Purkinje cell (primary cell): ENCODE data around the gene PRAMEF26. TPM values are rescaled to one million over a fixed set of nuclear protein-coding genes. Genes with fewer than 3 reads are reported as not detected.

Source experiments
- polyA plus RNA-seq: library from polyadenylated mRNA; unstranded; fragments of >200 nt; fragmentation: Nextera tagmentation; gene quantifications from 2 replicates; pipeline ENCODE4 v1.2.1, GENCODE V29; 2014

The PRAMEF26 gene
- polyA plus RNA-seq: not detected in 2 replicates

DNA sequence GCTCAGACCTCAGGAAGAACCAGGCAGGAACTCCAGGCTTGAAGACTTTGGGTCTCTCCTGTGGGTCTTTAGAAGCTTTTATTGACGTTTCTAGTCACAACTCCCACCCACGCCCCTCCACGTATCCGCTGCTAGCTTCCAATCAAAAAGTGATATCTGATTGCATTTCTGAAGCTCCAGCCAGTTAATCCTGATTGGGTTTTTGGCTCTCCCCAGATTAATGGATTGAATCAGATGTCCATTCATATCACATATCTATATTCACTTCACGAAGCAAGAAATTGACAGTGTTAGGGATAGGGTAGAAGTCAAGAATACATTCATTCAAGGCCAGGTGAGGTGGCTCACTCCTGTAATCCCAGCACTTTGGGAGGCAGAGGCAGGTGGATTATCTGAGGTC is at the start of gene PRAMEF26:
PRAMEF26 (minus strand) TSS at position 101 of the 400 bp plus-strand sequence. CDS start 2,914 bp downstream, outside the sequence.

GRCh38 chr1:13201309-13201708 is 45.5 kb upstream of the PRAMEF26 start, which contains the start of gene PRAMEF13:
Gene PRAMEF13 (minus strand): TSS chr1:13201409. CDS start chr1:13199589, 1,820 bp downstream.

GRCh38 chr1:13171548-13171947 is 15.7 kb upstream of the PRAMEF26 start, which contains the start of gene PRAMEF9:
Gene PRAMEF9 (plus strand): TSS chr1:13171848. CDS start chr1:13175281, 3,433 bp downstream.

GRCh38 chr1:13165531-13165930 is 9.7 kb upstream of the PRAMEF26 start, which contains the start of gene HNRNPCL4:
Gene HNRNPCL4 (minus strand): TSS chr1:13165631. CDS start chr1:13165467, 164 bp downstream.

GRCh38 chr1:13116754-13117153 is 39.1 kb downstream of the PRAMEF26 start, which contains the start of gene HNRNPCL2:
Gene HNRNPCL2 (minus strand): TSS chr1:13116854. CDS start chr1:13116400, 454 bp downstream.

Other genes starting within 250 kb of the PRAMEF26 start
- not detected in 2 replicates for gene PRAMEF7, start 239.4 kb downstream of the PRAMEF26 start, polyA plus RNA-seq
- gene PRAMEF6, start 208.4 kb downstream of the PRAMEF26 start, polyA plus RNA-seq: not detected in 2 replicates
- not detected in 2 replicates for gene PRAMEF27, start 99.4 kb downstream of the PRAMEF26 start, polyA plus RNA-seq
- not detected in 2 replicates for gene HNRNPCL3, start 95.2 kb downstream of the PRAMEF26 start, polyA plus RNA-seq
- gene PRAMEF25, start 85.2 kb downstream of the PRAMEF26 start, polyA plus RNA-seq: not detected in 2 replicates
- not detected in 2 replicates for gene HNRNPCL2, start 39.2 kb downstream of the PRAMEF26 start, polyA plus RNA-seq
- not detected in 2 replicates for gene HNRNPCL4, start 9.6 kb upstream of the PRAMEF26 start, polyA plus RNA-seq
- gene PRAMEF9, start 15.8 kb upstream of the PRAMEF26 start, polyA plus RNA-seq: not detected in 2 replicates
- not detected in 2 replicates for gene PRAMEF13, start 45.4 kb upstream of the PRAMEF26 start, polyA plus RNA-seq
- not detected in 2 replicates for gene PRAMEF18, start 70.1 kb upstream of the PRAMEF26 start, polyA plus RNA-seq
- gene PRAMEF5, start 98.2 kb upstream of the PRAMEF26 start, polyA plus RNA-seq: not detected in 2 replicates
- not detected in 2 replicates for gene PRAMEF8, start 129.1 kb upstream of the PRAMEF26 start, polyA plus RNA-seq
- gene PRAMEF33, start 147.5 kb upstream of the PRAMEF26 start, polyA plus RNA-seq: not detected in 2 replicates
- not detected in 2 replicates for gene PRAMEF15, start 159.6 kb upstream of the PRAMEF26 start, polyA plus RNA-seq
- gene PRAMEF14, start 191.1 kb upstream of the PRAMEF26 start, polyA plus RNA-seq: not detected in 2 replicates
- gene PRAMEF19, start 215.9 kb upstream of the PRAMEF26 start, polyA plus RNA-seq: not detected in 2 replicates
- not detected in 2 replicates for gene PRAMEF17, start 233.6 kb upstream of the PRAMEF26 start, polyA plus RNA-seq